A549 (cell line): Measurements from ENCODE around the gene OCRL. TPM values are rescaled to one million over a fixed set of nuclear protein-coding genes. Genes with fewer than 3 reads are reported as not detected.

Experiments used
- ATAC-seq, 2 experiments: fragments of 200-7000 bp in 1 of 2; fragments of >200 bp in 1 of 2; cut with Nextera tagmentation in 1 of 2; cut with Tn5 transposase in 1 of 2; 3 replicates each; pipeline versions ENCODE4 v1.8.0 to v1.9.1; 2018 to 2020; ENCODE audit warnings: mild to moderate bottlenecking in 1 of 2, moderate library complexity in 1 of 2
- CTCF ChIA-PET: fragments of 300-600 bp; sonication (Branson Sonifier 250); formaldehyde crosslinking; extraction: SDS; loops from one replicate; lab custom pipeline; 2021; ENCODE audit warnings: antibody characterized with exemption, inconsistent platforms; lab: Yijun Ruan, JAX
- POLR2A ChIA-PET: fragments of 350-600 bp; formaldehyde crosslinking; extraction: SDS; loops from one replicate; lab custom pipeline; 2021; ENCODE audit warnings: antibody characterized with exemption, inconsistent platforms; lab: Yijun Ruan, JAX
- DNase-seq, 2 experiments: peaks; one replicate each; pipeline versions ENCODE4 v3.0.0 to v3.0.0-alpha.2; 2011 to 2016; ENCODE audit warnings: low read depth in 1 of 2, low spot score in 1 of 2
- FAIRE-seq: peaks from 2 replicates; lab custom pipeline; 2011; peaks lifted over from hg19 to GRCh38; lab: Jason Lieb, UNC
- H3K27ac ChIP-seq, 2 experiments: fragments of >200 bp; sonication (Bioruptor Twin); formaldehyde crosslinking; 3 replicates each; pipeline ENCODE4 v1.5.1; 2016 to 2017
- H3K4me1 ChIP-seq: fragments of >200 bp; sonication (Bioruptor Twin); formaldehyde crosslinking; 3 replicates; pipeline ENCODE4 v1.6.1; 2016
- H3K4me2 ChIP-seq: fragments of >200 bp; sonication (Bioruptor Twin); formaldehyde crosslinking; 3 replicates; pipeline ENCODE4 v1.6.1; 2016
- H3K4me3 ChIP-seq: fragments of >200 bp; sonication (Bioruptor Twin); formaldehyde crosslinking; 3 replicates; pipeline ENCODE4 v1.5.1; 2016
- H3K9me3 ChIP-seq: fragments of >200 bp; sonication (Bioruptor Twin); formaldehyde crosslinking; 3 replicates; pipeline ENCODE4 v1.6.1; 2016
- ATOH8 ChIP-seq: fragments of 250-450 bp; sonication (Bioruptor Pico); IDR thresholded peaks from 2 replicates; pipeline ENCODE4 v1.5.0; 2020; ENCODE audit warnings: low read depth, mild to moderate bottlenecking, moderate library complexity
- CBX2 ChIP-seq: fragments of 200-600 bp; sonication (generic); IDR thresholded peaks from 2 replicates; pipeline ENCODE4 v1.6.1; 2016; ENCODE audit warnings: low read depth, mild to moderate bottlenecking, borderline replicate concordance
- CBX8 ChIP-seq: fragments of 200-600 bp; sonication (generic); IDR thresholded peaks from 2 replicates; pipeline ENCODE4 v1.6.1; 2016
- E2F6 ChIP-seq: IDR thresholded peaks from 2 replicates; pipeline ENCODE4 v1.6.1; 2012; ENCODE audit warnings: low read depth, borderline replicate concordance
- EHMT2 ChIP-seq: fragments of 200-600 bp; sonication (generic); IDR thresholded peaks from 2 replicates; pipeline ENCODE4 v1.6.1; 2016; ENCODE audit warnings: antibody characterized with exemption, low read depth, mild to moderate bottlenecking, moderate library complexity
- EP300 ChIP-seq, 2 experiments: fragments of >200 bp; sonication (Bioruptor Twin); formaldehyde crosslinking; IDR thresholded peaks; 2 replicates in 1 of 2; 3 replicates in 1 of 2; pipeline ENCODE4 v1.6.1; 2016 to 2017
- FOSL2 ChIP-seq, 2 experiments: fragments of 450-650 bp in 1 of 2; fragments of >200 bp in 1 of 2; sonication (Bioruptor Twin) in 1 of 2; formaldehyde crosslinking; IDR thresholded peaks; 2 replicates each; pipeline versions ENCODE4 v1.5.0 to v1.6.1; 2016 to 2020; ENCODE audit warnings: mild to moderate bottlenecking in 1 of 2, moderate library complexity in 1 of 2
- HDAC2 ChIP-seq: fragments of 200-600 bp; sonication (generic); IDR thresholded peaks from 2 replicates; pipeline ENCODE4 v1.6.1; 2016
- HOXB13 ChIP-seq: fragments of 250-450 bp; sonication (Bioruptor Pico); IDR thresholded peaks from 2 replicates; pipeline ENCODE4 v1.5.0; 2020; ENCODE audit warnings: low read depth, mild to moderate bottlenecking, moderate library complexity
- JUN ChIP-seq, 2 experiments: fragments of >200 bp; sonication (Bioruptor Twin); formaldehyde crosslinking; IDR thresholded peaks; 2 replicates in 1 of 2; 3 replicates in 1 of 2; pipeline ENCODE4 v1.6.1; 2016 to 2017
- JUNB ChIP-seq: fragments of >200 bp; sonication (Bioruptor Twin); formaldehyde crosslinking; IDR thresholded peaks from 2 replicates; pipeline ENCODE4 v1.6.1; 2016
- MAFK ChIP-seq: fragments of 450-650 bp; IDR thresholded peaks from 2 replicates; pipeline ENCODE4 v1.6.1; 2014; ENCODE audit not compliant: partially characterized antibody
- MAZ ChIP-seq: fragments of 150-350 bp; IDR thresholded peaks from 2 replicates; pipeline ENCODE4 v1.6.1; 2014; ENCODE audit warnings: antibody characterized with exemption, low read depth, low read length, borderline replicate concordance
- NFE2L2 ChIP-seq: fragments of 150-350 bp; conservative IDR thresholded peaks from 2 replicates; pipeline ENCODE4 v1.6.1; 2014; ENCODE audit warnings: low read length
- NR3C1 ChIP-seq: fragments of >200 bp; sonication (Bioruptor Twin); formaldehyde crosslinking; IDR thresholded peaks from 3 replicates; pipeline ENCODE4 v1.6.1; 2017
- RAD21 ChIP-seq, 2 experiments: fragments of >200 bp in 1 of 2; sonication (Bioruptor Twin) in 1 of 2; formaldehyde crosslinking in 1 of 2; IDR thresholded peaks in 1 of 2; conservative IDR thresholded peaks in 1 of 2; 2 replicates in 1 of 2; 3 replicates in 1 of 2; pipeline ENCODE4 v1.6.1; 2012 to 2018; ENCODE audit warnings: inconsistent platforms in 1 of 2
- RFX5 ChIP-seq: fragments of 450-650 bp; IDR thresholded peaks from 2 replicates; pipeline ENCODE4 v1.7.1; 2014; ENCODE audit warnings: antibody characterized with exemption, mild to moderate bottlenecking, moderate library complexity
- SMC3 ChIP-seq: fragments of >200 bp; sonication (Bioruptor Twin); formaldehyde crosslinking; IDR thresholded peaks from 3 replicates; pipeline ENCODE4 v1.6.1; 2018; ENCODE audit warnings: inconsistent platforms
- USF2 ChIP-seq: fragments of 450-650 bp; IDR thresholded peaks from 2 replicates; pipeline ENCODE4 v1.6.1; 2014; ENCODE audit warnings: antibody characterized with exemption
- ZC3H11A ChIP-seq: fragments of 450-650 bp; IDR thresholded peaks from 2 replicates; pipeline ENCODE4 v1.6.1; 2014; ENCODE audit warnings: antibody characterized with exemption, mild to moderate bottlenecking
- ZNF302 ChIP-seq: fragments of 250-450 bp; sonication (Bioruptor Pico); IDR thresholded peaks from 2 replicates; pipeline ENCODE4 v1.9.0; 2021; ENCODE audit warnings: inconsistent platforms, mild to moderate bottlenecking, moderate library complexity
- ZSCAN20 ChIP-seq: fragments of 250-450 bp; sonication (Bioruptor Pico); IDR thresholded peaks from 2 replicates; pipeline ENCODE4 v1.8.0; 2022; ENCODE audit warnings: mild to moderate bottlenecking, moderate library complexity
- WGBS: methylation state at CpG from one replicate; pipeline ENCODE4 v1.1.6; 2017; ENCODE audit errors: missing lambda C conversion rate; 5-methylcytosine and 5-hydroxymethylcytosine counted together
- polyA plus RNA-seq, 4 experiments: library from polyadenylated mRNA; depleted of rRNA in 3 of 4; stranded (reverse); fragments of >200 nt; fragmentation: RNase III in 1 of 4; extraction: RNeasy Plus Mini Kit Qiagen cat#74134 plus additional on column Dnase treatment in 1 of 4; gene quantifications; 2 replicates in 3 of 4; 3 replicates in 1 of 4; pipeline ENCODE4 v1.2.3, GENCODE V29; 2011 to 2017

Gene OCRL
- polyA plus RNA-seq, 2 of the 4 experiments (the other 2 are of a cell fraction) = 22.4 to 49.0 TPM

GRCh38 chrX:129596077-129596476, 56.0 kb downstream of the OCRL start:
- Histone ChIP-seq H3K27ac (no peak overlapping the region), H3K4me1 (peaks cover 10% of the 10 kb centered on the region; the same call in 1 of the 3 replicates), H3K4me2 (no peak overlapping the region), H3K4me3 (no peak overlapping the region), H3K9me3 (no peaks in the 10 kb centered on the region)
- no peak for TF ChIP-seq SMC3
- TF ChIP-seq NFE2L2 = no peak
- TF ChIP-seq EHMT2 = no peak
- TF ChIP-seq ZNF302 (CRISPR knock-in tag) = no peak
- no peak for TF ChIP-seq MAFK
- TF ChIP-seq RAD21 (conservative IDR thresholded peaks at IDR 0.05 in 1 of 2, IDR thresholded peaks at IDR 0.05 in 1 of 2) = no peak
- no peak for TF ChIP-seq HOXB13
- DNase-seq (no peak), ATAC-seq (no peak), FAIRE-seq (no peak)
- ChIA-PET CTCF (interaction anchor here (0.6 to 3.4 kb wide), 3 partner anchors 9 to 612 kb away, joined by 3 to 14 read pairs (median 4); no protein-coding TSS in a partner anchor), POLR2A (no interaction called here)
- WGBS = 86% methylated on average over 5 of the region's 5 CpGs

- Histone ChIP-seq H3K4me3 (no peak overlapping the region), H3K27ac (no peak overlapping the region), H3K4me2 (no peak overlapping the region), H3K4me1 (peaks cover 5% of the 10 kb centered on the region; the same call in 1 of the 3 replicates), H3K9me3 (no peaks in the 10 kb centered on the region)
- ChIA-PET CTCF (interaction anchor here (1.1 to 1.4 kb wide), 2 partner anchors 129 to 463 kb away, joined by 4 read pairs; no protein-coding TSS in a partner anchor), POLR2A (no interaction called here)
- FAIRE-seq (no peak), ATAC-seq (no peak), DNase-seq (no peak)
- TF ChIP-seq JUNB = no peak
- TF ChIP-seq ZC3H11A = no peak
- TF ChIP-seq MAFK = no peak
- no peak for TF ChIP-seq NR3C1
- 76% methylated on average over 5 of the region's 5 CpGs for WGBS
Measured at GRCh38 chrX:129597905-129598304, 57.8 kb downstream of the OCRL start.

GRCh38 chrX:129599499-129599898, 59.4 kb downstream of the OCRL start:
- TF ChIP-seq EP300 (IDR thresholded peaks at IDR 0.05) (no peak), CBX2 (no peak), ZSCAN20 (no peak), E2F6 (no peak), ATOH8 (CRISPR knock-in tag) (no peak), HOXB13 (no peak), MAZ (no peak), MAFK (no peak), FOSL2 (IDR thresholded peaks at IDR 0.05) (no peak), FOSL2 (CRISPR knock-in tag; IDR thresholded peaks at IDR 0.05) (no peak), CBX8 (no peak), USF2 (no peak), RFX5 (no peak), EHMT2 (no peak), HDAC2 (no peak), JUN (IDR thresholded peaks at IDR 0.05) (no peak)
- peaks cover 3% of the 10 kb centered on the region; the same call in 1 of the 3 replicates for H3K4me1 ChIP-seq
- H3K9me3 ChIP-seq = no peaks in the 10 kb centered on the region
- H3K4me2 ChIP-seq = no peak overlapping the region
- no peak for DNase-seq
- no peak overlapping the region for H3K4me3 ChIP-seq
- WGBS = 78% methylated on average over 5 of the region's 5 CpGs
- CTCF ChIA-PET = interaction anchor here (0.9 kb wide), 1 partner anchor 127 kb away, joined by 3 read pairs; no protein-coding TSS in a partner anchor
- FAIRE-seq = no peak
- H3K27ac ChIP-seq = no peak overlapping the region
- no peak for ATAC-seq
- POLR2A ChIA-PET = no interaction called here
